Uterus (tissue), 4 donors: ENCODE measurements around the gene DNAJC15. TPM values are rescaled to one million over a fixed set of nuclear protein-coding genes. Genes with fewer than 3 reads are reported as not detected.

Source experiments
- DNase-seq, 2 donors: peaks; one replicate each; pipeline ENCODE4 v3.0.0-alpha.2; 2019 to 2020
- H3K27ac ChIP-seq, 2 donors: fragments of 200-600 bp; sonication (generic); 1 replicate in 1 of 2; 2 replicates in 1 of 2; pipeline ENCODE4 v1.5.1; 2016 to 2018
- H3K27me3 ChIP-seq, 2 donors: fragments of 200-600 bp; sonication (generic); one replicate each; pipeline ENCODE4 v1.5.1; 2018 to 2019; ENCODE audit warnings: control low read depth in 1 of 2
- H3K36me3 ChIP-seq, 2 donors: fragments of 200-600 bp; sonication (generic); one replicate each; pipeline ENCODE4 v1.5.1; 2019; ENCODE audit warnings: control low read depth in 1 of 2
- H3K4me1 ChIP-seq, 2 donors: fragments of 200-600 bp; sonication (generic); one replicate each; pipeline ENCODE4 v1.5.1; 2018 to 2019; ENCODE audit warnings: control low read depth in 1 of 2
- H3K4me3 ChIP-seq, 2 donors: fragments of 200-600 bp; sonication (generic); 1 replicate in 1 of 2; 2 replicates in 1 of 2; pipeline ENCODE4 v1.5.1; 2018 to 2019; ENCODE audit warnings: mild to moderate bottlenecking in 1 of 2
- H3K9me3 ChIP-seq, 2 donors: fragments of 200-600 bp; sonication (generic); one replicate each; pipeline ENCODE4 v1.5.1; 2019; ENCODE audit warnings: control low read depth in 1 of 2
- POLR2A ChIP-seq, 2 donors: fragments of 450-650 bp; IDR thresholded peaks; one replicate each; pipeline ENCODE4 v1.6.1; 2016; ENCODE audit warnings: antibody characterized with exemption in 2 of 2, mild to moderate bottlenecking in 1 of 2, moderate library complexity in 1 of 2
- intact Hi-C: fragments of 100-400 bp; cut with DNase I; formaldehyde crosslinking; loops from one replicate; pipeline ENCODE4 v1.15.1; 2023; ENCODE audit warnings: low total_unique reads
- total RNA-seq, 4 donors: library from RNA; depleted of rRNA in 3 of 4; stranded (reverse); fragments of >200 nt in 3 of 4; gene quantifications; one replicate each; pipeline versions ENCODE4 v1.1.0 to v1.2.4, GENCODE V29; 2014 to 2023
- TF ChIP-seq, protein P1 (sequence below), 4 experiments: fragments of 200-600 bp in 2 of 4; fragments of 450-650 bp in 2 of 4; sonication (generic) in 2 of 4; IDR thresholded peaks; one replicate each; pipeline ENCODE4 v1.5.1; 2016 to 2019; ENCODE audit warnings: antibody characterized with exemption in 4 of 4, mild to moderate bottlenecking in 2 of 4, moderate library complexity in 1 of 4
- donor health status: DM: yes; HTN: yes; CAD: no.

DNAJC15 gene
- total RNA-seq, 4 donors from 2014 or later = 3.6 to 14.5 (median 6.1) TPM

DNA sequence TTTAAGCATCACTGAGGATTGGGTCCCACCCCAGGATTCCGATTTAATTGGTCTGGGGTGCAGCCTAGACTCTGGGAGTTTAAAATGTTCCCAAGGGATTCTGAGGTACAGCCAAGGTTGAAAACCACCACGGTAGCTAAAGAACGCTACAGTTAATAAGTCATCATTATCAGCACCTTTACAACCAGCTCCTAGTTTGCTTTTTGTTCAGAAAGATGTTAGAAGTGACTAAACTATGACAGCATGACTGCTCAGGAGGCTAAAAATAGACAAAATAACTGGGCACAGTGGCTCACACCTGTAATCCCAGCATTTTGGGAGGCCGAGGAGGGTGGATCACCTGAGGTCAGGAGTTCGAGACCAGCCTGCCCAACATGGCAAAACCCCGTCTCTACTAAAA is 19.7 kb upstream of the DNAJC15 start:
- TF ChIP-seq, protein P1, sequence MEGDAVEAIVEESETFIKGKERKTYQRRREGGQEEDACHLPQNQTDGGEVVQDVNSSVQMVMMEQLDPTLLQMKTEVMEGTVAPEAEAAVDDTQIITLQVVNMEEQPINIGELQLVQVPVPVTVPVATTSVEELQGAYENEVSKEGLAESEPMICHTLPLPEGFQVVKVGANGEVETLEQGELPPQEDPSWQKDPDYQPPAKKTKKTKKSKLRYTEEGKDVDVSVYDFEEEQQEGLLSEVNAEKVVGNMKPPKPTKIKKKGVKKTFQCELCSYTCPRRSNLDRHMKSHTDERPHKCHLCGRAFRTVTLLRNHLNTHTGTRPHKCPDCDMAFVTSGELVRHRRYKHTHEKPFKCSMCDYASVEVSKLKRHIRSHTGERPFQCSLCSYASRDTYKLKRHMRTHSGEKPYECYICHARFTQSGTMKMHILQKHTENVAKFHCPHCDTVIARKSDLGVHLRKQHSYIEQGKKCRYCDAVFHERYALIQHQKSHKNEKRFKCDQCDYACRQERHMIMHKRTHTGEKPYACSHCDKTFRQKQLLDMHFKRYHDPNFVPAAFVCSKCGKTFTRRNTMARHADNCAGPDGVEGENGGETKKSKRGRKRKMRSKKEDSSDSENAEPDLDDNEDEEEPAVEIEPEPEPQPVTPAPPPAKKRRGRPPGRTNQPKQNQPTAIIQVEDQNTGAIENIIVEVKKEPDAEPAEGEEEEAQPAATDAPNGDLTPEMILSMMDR (IDR thresholded peaks at IDR 0.05) = no peak
- TF ChIP-seq POLR2A (IDR thresholded peaks at IDR 0.05) = no peak
- DNase-seq = no peak
- H3K27ac ChIP-seq = no peak overlapping the region
- H3K4me1 ChIP-seq = no peaks in the 10 kb centered on the region
- no peaks in the 10 kb centered on the region for H3K27me3 ChIP-seq
- no peak overlapping the region for H3K4me3 ChIP-seq
- H3K36me3 ChIP-seq = no peaks in the 10 kb centered on the region
- no peaks in the 10 kb centered on the region for H3K9me3 ChIP-seq
- intact Hi-C loops = no loop called here

DNA sequence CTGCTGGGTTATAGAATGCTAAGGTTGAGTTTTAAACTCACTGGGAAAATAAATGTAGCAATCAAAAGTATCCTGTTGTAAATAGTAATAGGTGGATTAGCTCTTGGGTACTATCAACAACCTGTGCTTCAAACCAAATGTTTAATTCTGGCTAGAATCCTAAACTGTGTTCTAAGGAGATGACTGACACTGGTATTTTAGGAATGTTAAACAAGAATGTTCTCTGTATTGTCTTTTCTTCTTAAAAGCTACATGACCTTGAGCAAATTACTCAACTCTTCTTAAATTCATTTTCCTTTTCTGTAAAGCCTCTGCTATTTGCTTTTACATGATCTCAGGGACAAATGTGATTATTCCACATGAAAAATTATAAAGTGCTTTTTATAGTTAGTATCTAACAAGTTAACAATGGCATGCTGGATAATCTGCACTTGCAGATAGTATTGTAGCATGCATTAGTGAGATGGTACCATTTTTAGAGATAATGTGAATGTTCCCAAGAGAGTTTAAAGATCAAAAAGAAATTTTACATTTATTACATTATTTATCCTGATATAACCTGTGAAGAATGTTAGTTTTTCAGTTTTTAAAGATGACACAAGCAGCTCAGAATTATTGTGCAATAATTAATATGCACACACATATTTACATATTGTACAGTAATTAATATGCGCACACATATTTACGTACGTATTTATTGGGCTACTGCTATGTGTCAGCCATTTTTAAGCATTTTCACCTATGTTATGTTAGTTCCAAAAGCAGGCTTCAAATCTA is 17.7 kb upstream of the DNAJC15 start:
- H3K27ac ChIP-seq = no peak overlapping the region
- no peak overlapping the region for H3K4me3 ChIP-seq
- no peaks in the 10 kb centered on the region for H3K4me1 ChIP-seq
- no peaks in the 10 kb centered on the region for H3K27me3 ChIP-seq
- DNase-seq = no peak
- H3K9me3 ChIP-seq = no peaks in the 10 kb centered on the region
- intact Hi-C loops = no loop called here
- TF ChIP-seq, protein P1 (IDR thresholded peaks at IDR 0.05) = no peak
- TF ChIP-seq POLR2A (IDR thresholded peaks at IDR 0.05) = no peak
- H3K36me3 ChIP-seq = no peaks in the 10 kb centered on the region

DNA sequence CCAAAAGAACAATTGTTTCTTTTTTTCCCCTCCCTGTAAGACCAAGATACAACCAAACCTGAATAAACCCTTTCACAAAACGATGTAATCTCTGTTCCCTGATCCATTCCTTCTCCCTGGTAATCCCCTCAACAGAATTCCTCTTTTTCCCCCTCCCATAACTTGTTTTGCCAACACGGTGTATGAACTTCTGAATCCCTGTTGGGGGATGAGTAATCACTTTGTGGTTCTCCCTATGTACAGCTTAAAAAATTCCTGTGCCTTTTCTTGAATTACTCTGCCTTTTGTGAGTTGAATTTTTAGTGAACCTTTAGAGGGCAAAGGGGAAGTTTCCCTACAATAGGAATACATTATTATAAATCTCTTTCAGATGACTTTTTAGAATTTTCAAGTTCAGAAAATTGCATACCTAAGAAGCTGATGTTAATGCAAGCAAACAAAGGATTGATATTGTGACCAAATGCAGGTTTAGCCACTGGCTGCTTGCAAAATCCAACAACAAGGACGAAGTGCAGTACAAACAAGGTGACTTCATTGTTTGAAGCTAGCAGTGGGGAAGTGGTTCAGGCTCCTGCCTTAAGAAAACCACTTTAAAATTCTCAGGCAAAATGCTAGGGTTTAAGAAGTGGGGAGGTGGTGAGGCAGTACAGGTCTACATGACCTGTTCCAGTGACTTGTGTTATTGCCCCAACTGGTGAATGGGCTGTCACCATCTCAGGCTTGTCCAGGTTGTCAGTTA is 16.3 kb upstream of the DNAJC15 start:
- Histone ChIP-seq H3K27ac (no peak overlapping the region), H3K36me3 (no peaks in the 10 kb centered on the region), H3K9me3 (no peaks in the 10 kb centered on the region), H3K4me1 (no peaks in the 10 kb centered on the region), H3K27me3 (no peaks in the 10 kb centered on the region), H3K4me3 (no peak overlapping the region)
- intact Hi-C loops = no loop called here
- no peak for DNase-seq
- TF ChIP-seq, protein P1 (IDR thresholded peaks at IDR 0.05) = no peak
- no peak for TF ChIP-seq POLR2A (IDR thresholded peaks at IDR 0.05)

DNA sequence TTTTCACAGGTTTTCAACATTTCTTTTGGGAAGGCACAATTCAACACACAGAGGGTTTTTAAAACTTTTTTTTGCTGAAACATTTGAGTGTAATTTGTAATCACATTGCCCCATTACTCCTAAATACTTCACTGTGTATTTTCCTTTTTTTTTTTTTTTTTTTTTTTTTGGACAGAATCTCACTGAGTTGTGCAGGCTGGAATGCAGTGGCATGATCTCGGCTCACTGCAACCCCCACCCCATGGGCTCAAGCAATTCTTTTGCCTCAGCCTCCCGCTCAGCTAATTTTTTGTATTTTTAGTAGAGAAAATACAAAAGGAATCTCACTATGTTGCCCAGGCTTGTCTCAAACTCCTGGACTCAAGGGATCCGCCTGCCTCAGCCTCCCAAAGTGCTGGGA is 14.8 kb upstream of the DNAJC15 start:
- no peaks in the 10 kb centered on the region for H3K4me1 ChIP-seq
- intact Hi-C loops = no loop called here
- H3K9me3 ChIP-seq = no peaks in the 10 kb centered on the region
- no peaks in the 10 kb centered on the region for H3K36me3 ChIP-seq
- no peak for DNase-seq
- H3K27me3 ChIP-seq = no peaks in the 10 kb centered on the region
- H3K4me3 ChIP-seq = no peak overlapping the region
- no peak overlapping the region for H3K27ac ChIP-seq
- TF ChIP-seq, protein P1 (IDR thresholded peaks at IDR 0.05) = no peak
- TF ChIP-seq POLR2A (IDR thresholded peaks at IDR 0.05) = no peak

DNA sequence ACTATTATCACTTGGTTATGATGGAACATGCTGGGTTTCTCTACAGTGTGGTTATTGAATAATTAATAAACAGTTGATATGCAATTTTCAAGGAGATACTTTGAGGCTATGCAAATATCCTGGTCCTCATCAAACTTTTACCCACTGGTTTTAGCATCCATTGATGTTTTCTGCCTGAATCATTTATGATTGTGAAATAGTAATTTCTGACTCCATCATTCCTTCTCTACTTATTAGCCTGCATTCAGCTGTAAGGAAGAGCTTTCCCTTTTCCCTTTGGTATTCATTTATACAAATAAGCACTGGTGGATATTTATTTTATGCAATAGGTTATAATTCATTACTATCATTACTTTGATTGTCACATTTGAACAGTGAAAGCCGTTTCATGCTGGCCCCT is 13.9 kb upstream of the DNAJC15 start:
- no peak for DNase-seq
- intact Hi-C loops = no loop called here
- Histone ChIP-seq H3K27ac (no peak overlapping the region), H3K4me1 (no peaks in the 10 kb centered on the region), H3K9me3 (no peaks in the 10 kb centered on the region), H3K27me3 (no peaks in the 10 kb centered on the region), H3K36me3 (no peaks in the 10 kb centered on the region), H3K4me3 (no peak overlapping the region)
- no peak for TF ChIP-seq POLR2A (IDR thresholded peaks at IDR 0.05)
- TF ChIP-seq, protein P1 (IDR thresholded peaks at IDR 0.05) = no peak
